NCI-H146 treated with DMSO at 0.1 percent for 48 hours (cell line): ENCODE measurements around the gene HLA-DMB.

ENCODE experiments used
- DNase-seq: peaks from one replicate; lab custom pipeline; 2025; ENCODE audit not compliant: unreplicated experiment; lab: John Stamatoyannopoulos, UW

The HLA-DMB gene

GRCh38 chr6:32940656-32941213, at the start of gene HLA-DMB:
TSS of gene HLA-DMB (minus strand) at chr6:32941028. CDS start at chr6:32940807, 221 bp downstream.
- DNase-seq = no peak

- no peak for DNase-seq
These were observed 48.5 kb upstream of the HLA-DMB start for GRCh38 chr6:32989368-32989767.

- peak; percentile 75 for DNase-seq
These were observed 44.0 kb upstream of the HLA-DMB start for GRCh38 chr6:32984622-32985389.

- DNase-seq = no peak
These were observed 43.3 kb upstream of the HLA-DMB start for GRCh38 chr6:32983964-32984621.

GRCh38 chr6:32983493-32983848, 42.6 kb upstream of the HLA-DMB start:
- no peak for DNase-seq

- peak; percentile 13 for DNase-seq
These were observed 42.1 kb upstream of the HLA-DMB start for GRCh38 chr6:32982702-32983492.

GRCh38 chr6:32982084-32982701, 41.4 kb upstream of the HLA-DMB start:
- DNase-seq = no peak

GRCh38 chr6:32980488-32981038, 39.7 kb upstream of the HLA-DMB start:
- DNase-seq = no peak

- DNase-seq = no peak
These were observed 39.1 kb upstream of the HLA-DMB start for GRCh38 chr6:32979720-32980487.

GRCh38 chr6:32977953-32978324, 37.1 kb upstream of the HLA-DMB start:
- DNase-seq = no peak

GRCh38 chr6:32977272-32977952, 36.6 kb upstream of the HLA-DMB start:
- no peak for DNase-seq

GRCh38 chr6:32976334-32977069, 35.7 kb upstream of the HLA-DMB start:
- DNase-seq = no peak

GRCh38 chr6:32975886-32976285, 35.1 kb upstream of the HLA-DMB start:
- DNase-seq = no peak

GRCh38 chr6:32974541-32975308, 33.9 kb upstream of the HLA-DMB start:
- no peak for DNase-seq

- DNase-seq = peak; percentile 33
These were observed 33.1 kb upstream of the HLA-DMB start for GRCh38 chr6:32974016-32974333.

GRCh38 chr6:32973144-32974015, 32.6 kb upstream of the HLA-DMB start:
- peak; percentile 19 for DNase-seq
